HepG2 (cell line): ENCODE measurements around the gene SKP1. TPM values are rescaled to one million over a fixed set of nuclear protein-coding genes. Genes with fewer than 3 reads are reported as not detected.

Experiments
- ATAC-seq: fragments of 200-7000 bp; cut with Tn5 transposase; 3 replicates; pipeline ENCODE4 v1.9.1; 2020; ENCODE audit warnings: mild to moderate bottlenecking, moderate library complexity
- BruUV-seq: library from RNA; stranded (reverse); fragments of 400-500 nt; replicated peaks from 2 replicates; lab custom pipeline; 2021; lab: Mats Ljungman, UMichigan
- CTCF ChIA-PET: fragments of 300-600 bp; formaldehyde crosslinking; extraction: SDS; loops from one replicate; lab custom pipeline; 2021; ENCODE audit warnings: low total read pairs, inconsistent platforms, low intra/inter-chr PET ratio; lab: Yijun Ruan, JAX
- POLR2A ChIA-PET: fragments of 350-600 bp; sonication (Branson Sonifier 250); formaldehyde crosslinking; loops from one replicate; lab custom pipeline; 2020; ENCODE audit warnings: antibody characterized with exemption, inconsistent platforms; lab: Yijun Ruan, JAX
- DNase-seq: peaks from one replicate; pipeline ENCODE4 v3.0.0-alpha.2; 2015; ENCODE audit warnings: low spot score
- FAIRE-seq: peaks from 3 replicates; lab custom pipeline; 2011; peaks lifted over from hg19 to GRCh38; lab: Jason Lieb, UNC
- H2AFZ ChIP-seq: one replicate; pipeline ENCODE4 v1.6.1; 2011; ENCODE audit warnings: low read length, inconsistent platforms
- H3K27ac ChIP-seq: fragments of 300-600 bp; 3 replicates; pipeline ENCODE4 v1.8.0; 2011; ENCODE audit warnings: mixed run types, mild to moderate bottlenecking, mixed read lengths, low read length, inconsistent platforms; ENCODE audit not compliant: insufficient read depth; ENCODE audit errors: extremely low read length
- H3K27me3 ChIP-seq, 2 experiments: fragments of 200-600 bp in 1 of 2; 2 replicates in 1 of 2; 3 replicates in 1 of 2; pipeline versions ENCODE4 v1.6.0 to v1.8.0; 2011; ENCODE audit warnings: low read length in 2 of 2, mild to moderate bottlenecking in 2 of 2, moderate library complexity in 2 of 2, inconsistent platforms in 1 of 2; ENCODE audit not compliant: insufficient read depth in 2 of 2, control insufficient read depth in 1 of 2
- H3K36me3 ChIP-seq, 2 experiments: fragments of 200-600 bp in 1 of 2; replicated peaks in 1 of 2; 2 replicates in 1 of 2; 3 replicates in 1 of 2; pipeline versions ENCODE4 v1.5.1 to v1.8.0; 2011; ENCODE audit warnings: low read length in 2 of 2, inconsistent platforms in 1 of 2; ENCODE audit not compliant: insufficient read depth in 2 of 2, control insufficient read depth in 1 of 2
- H3K4me1 ChIP-seq: 2 replicates; pipeline ENCODE4 v1.5.1; 2012; ENCODE audit warnings: low read length, inconsistent platforms; ENCODE audit not compliant: insufficient read depth
- H3K4me2 ChIP-seq: 2 replicates; pipeline ENCODE4 v1.6.0; 2011; ENCODE audit warnings: low read depth, low read length, inconsistent platforms
- H3K4me3 ChIP-seq, 3 experiments: fragments of 200-600 bp in 1 of 3; sonication (generic), shearing (Covaris generic) in 1 of 3; replicated peaks in 1 of 3; 2 replicates each; pipeline ENCODE4 v1.5.1; 2011 to 2016; ENCODE audit warnings: low read length in 3 of 3, inconsistent platforms in 2 of 3, low read depth in 2 of 3, mild to moderate bottlenecking in 2 of 3, control low read depth in 1 of 3, mixed read lengths in 1 of 3; ENCODE audit not compliant: insufficient read depth in 1 of 3
- H3K79me2 ChIP-seq: one replicate; pipeline ENCODE4 v1.6.1; 2011; ENCODE audit warnings: low read length, inconsistent platforms; ENCODE audit not compliant: insufficient read depth
- H3K9ac ChIP-seq: 2 replicates; pipeline ENCODE4 v1.6.0; 2011; ENCODE audit warnings: mild to moderate bottlenecking, low read depth, low read length, inconsistent platforms; ENCODE audit not compliant: insufficient read depth
- H3K9me3 ChIP-seq: 2 replicates; pipeline ENCODE4 v1.5.1; 2012; ENCODE audit warnings: mild to moderate bottlenecking, low read length
- H4K20me1 ChIP-seq: 2 replicates; pipeline ENCODE4 v1.6.0; 2011; ENCODE audit warnings: inconsistent platforms, mild to moderate bottlenecking, low read length, moderate library complexity; ENCODE audit not compliant: insufficient read depth
- BCL6 ChIP-seq: IDR thresholded peaks from 2 replicates; pipeline ENCODE4 v1.6.1; 2016; ENCODE audit warnings: missing genetic modification reagents, missing compliant biosample characterization
- GABPB1 ChIP-seq: IDR thresholded peaks from 2 replicates; pipeline ENCODE4 v1.6.1; 2016; ENCODE audit warnings: mild to moderate bottlenecking, missing genetic modification reagents, moderate library complexity, missing compliant biosample characterization
- KLF11 ChIP-seq: IDR thresholded peaks from 2 replicates; pipeline ENCODE4 v1.6.1; 2016; ENCODE audit warnings: missing compliant biosample characterization
- NCOA2 ChIP-seq: sonication (generic); formaldehyde crosslinking; IDR thresholded peaks from 2 replicates; pipeline ENCODE4 v1.8.0; 2022; ENCODE audit warnings: inconsistent platforms
- YEATS4 ChIP-seq: sonication (generic); formaldehyde crosslinking; IDR thresholded peaks from 2 replicates; pipeline ENCODE4 v1.4.0; 2020; ENCODE audit warnings: missing genetic modification reagents, borderline replicate concordance
- WGBS: methylation state at CpG from one replicate; pipeline ENCODE4 v1.1.6; 2017; ENCODE audit warnings: low lambda C conversion rate; 5-methylcytosine and 5-hydroxymethylcytosine counted together
- in situ Hi-C: cut with HindIII; loops from 2 replicates; pipeline ENCODE4 v1.10.0; 2017; ENCODE audit warnings: low pct_unique_long_range_greater_than_20kb; ENCODE audit not compliant: extremely low pct_ligation_motif_present
- intact Hi-C: fragments of 100-400 bp; cut with micrococcal nuclease; formaldehyde crosslinking; loops from one replicate; pipeline ENCODE4 v1.10.0; 2022; ENCODE audit not compliant: unreplicated experiment
- polyA plus RNA-seq, 8 experiments: library from polyadenylated mRNA; depleted of rRNA in 3 of 8; stranded (reverse) in 7 of 8; unstranded in 1 of 8; fragments of >200 nt; fragmentation: Illumina TruSeq in 4 of 8; extraction: Trizol in 4 of 8; gene quantifications; 2 replicates each; pipeline versions ENCODE4 v1.2.1 to v1.2.3, GENCODE V29; 2011 to 2016; ENCODE audit warnings: low read depth in 4 of 8, missing spikeins in 1 of 8, mixed read lengths in 1 of 8; ENCODE audit not compliant: insufficient read depth in 1 of 8
- total RNA-seq, 5 experiments: library from RNA; depleted of rRNA; stranded (reverse); fragments of >200 nt; fragmentation: Illumina TruSeq; extraction: Trizol; gene quantifications; 2 replicates each; pipeline ENCODE4 v1.2.3, GENCODE V29; 2016; ENCODE audit warnings: low read depth in 1 of 5
- TF ChIP-seq, protein P1 (sequence below): sonication (generic); formaldehyde crosslinking; IDR thresholded peaks from 2 replicates; pipeline ENCODE4 v1.8.1; 2022; ENCODE audit warnings: mild to moderate bottlenecking, missing genetic modification reagents
- TF ChIP-seq, protein P2 (sequence below): sonication (generic); formaldehyde crosslinking; IDR thresholded peaks from 2 replicates; pipeline ENCODE4 v1.5.1; 2020; ENCODE audit warnings: missing genetic modification reagents, mild to moderate bottlenecking, borderline replicate concordance
- TF ChIP-seq, protein P3 (sequence below): sonication (generic); formaldehyde crosslinking; IDR thresholded peaks from 2 replicates; pipeline ENCODE4 v1.8.0; 2022; ENCODE audit warnings: missing genetic modification reagents, low read depth, mild to moderate bottlenecking, borderline replicate concordance
- TF ChIP-seq, protein P4 (sequence below): sonication (generic); formaldehyde crosslinking; IDR thresholded peaks from 2 replicates; pipeline ENCODE4 v1.5.0; 2020; ENCODE audit warnings: missing genetic modification reagents
- TF ChIP-seq, protein P5 (sequence below): sonication (generic); formaldehyde crosslinking; IDR thresholded peaks from 2 replicates; pipeline ENCODE4 v1.4.0; 2020; ENCODE audit warnings: low read depth, missing genetic modification reagents
- TF ChIP-seq, protein P6 (sequence below): sonication (generic); formaldehyde crosslinking; IDR thresholded peaks from 2 replicates; pipeline ENCODE4 v1.5.1; 2020; ENCODE audit warnings: mild to moderate bottlenecking, missing genetic modification reagents, moderate library complexity

SKP1 gene
- total and polyA plus RNA-seq, 2 of the 13 experiments (the other 11 are each of a cell fraction or from before 2014, with no cell fraction given): 134 to 340 TPM

DNA sequence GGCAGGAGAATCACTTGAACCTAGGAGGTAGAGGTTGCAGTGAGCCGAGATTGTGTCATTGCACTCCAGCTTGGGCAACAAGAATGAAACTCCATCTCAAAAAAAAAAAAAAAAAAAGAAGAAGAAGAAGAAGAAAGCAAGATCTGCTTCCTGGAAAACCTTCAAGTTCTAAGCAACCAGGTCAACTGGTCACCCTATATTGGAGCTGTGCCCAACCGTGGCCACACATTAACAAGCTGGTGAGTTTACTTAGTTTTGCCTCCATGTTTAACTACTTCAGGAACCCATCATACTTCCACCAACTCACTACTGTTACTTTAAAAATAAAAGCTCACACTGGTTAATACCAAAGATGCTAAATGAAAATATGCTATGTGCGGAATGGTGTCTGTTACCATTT lies 12.3 kb upstream of the SKP1 start:
- in situ Hi-C loops (loop anchor here (5.0 to 25.0 kb wide), 2 partner anchors 98 to 398 kb away; no protein-coding TSS in a partner anchor), intact Hi-C loops (loop anchor here (10.0 kb wide), 1 partner anchor 196 kb away; no protein-coding TSS in a partner anchor)
- FAIRE-seq (no peak), ATAC-seq (no peak), DNase-seq (no peak)
- Histone ChIP-seq H3K9me3 (no peaks in the 10 kb centered on the region), H3K79me2 (no peaks in the 10 kb centered on the region), H3K36me3 (no peaks in the 10 kb centered on the region), H3K27ac (no peak overlapping the region), H3K4me1 (peaks cover 4% of the 10 kb centered on the region), H4K20me1 (no peaks in the 10 kb centered on the region), H3K9ac (no peak overlapping the region), H2AFZ (no peak overlapping the region), H3K4me2 (no peak overlapping the region), H3K4me3 (no peak overlapping the region), H3K27me3 (no peaks in the 10 kb centered on the region)
- ChIA-PET POLR2A (interaction anchor here (1.1 to 1.7 kb wide), 2 partner anchors 13 to 37 kb away, joined by 3 to 6 read pairs; partner anchors contain the start of gene PPP2CA), CTCF (no interaction called here)
- 67% methylated on average over 3 of the region's 3 CpGs for WGBS
- no TSS peak for BruUV-seq
- no peak for TF ChIP-seq YEATS4 (CRISPR knock-in tag)
- TF ChIP-seq, protein P1, sequence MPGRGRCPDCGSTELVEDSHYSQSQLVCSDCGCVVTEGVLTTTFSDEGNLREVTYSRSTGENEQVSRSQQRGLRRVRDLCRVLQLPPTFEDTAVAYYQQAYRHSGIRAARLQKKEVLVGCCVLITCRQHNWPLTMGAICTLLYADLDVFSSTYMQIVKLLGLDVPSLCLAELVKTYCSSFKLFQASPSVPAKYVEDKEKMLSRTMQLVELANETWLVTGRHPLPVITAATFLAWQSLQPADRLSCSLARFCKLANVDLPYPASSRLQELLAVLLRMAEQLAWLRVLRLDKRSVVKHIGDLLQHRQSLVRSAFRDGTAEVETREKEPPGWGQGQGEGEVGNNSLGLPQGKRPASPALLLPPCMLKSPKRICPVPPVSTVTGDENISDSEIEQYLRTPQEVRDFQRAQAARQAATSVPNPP (CRISPR knock-in tag): no peak
- no peak for TF ChIP-seq KLF11 (CRISPR knock-in tag)
- TF ChIP-seq, protein P2, sequence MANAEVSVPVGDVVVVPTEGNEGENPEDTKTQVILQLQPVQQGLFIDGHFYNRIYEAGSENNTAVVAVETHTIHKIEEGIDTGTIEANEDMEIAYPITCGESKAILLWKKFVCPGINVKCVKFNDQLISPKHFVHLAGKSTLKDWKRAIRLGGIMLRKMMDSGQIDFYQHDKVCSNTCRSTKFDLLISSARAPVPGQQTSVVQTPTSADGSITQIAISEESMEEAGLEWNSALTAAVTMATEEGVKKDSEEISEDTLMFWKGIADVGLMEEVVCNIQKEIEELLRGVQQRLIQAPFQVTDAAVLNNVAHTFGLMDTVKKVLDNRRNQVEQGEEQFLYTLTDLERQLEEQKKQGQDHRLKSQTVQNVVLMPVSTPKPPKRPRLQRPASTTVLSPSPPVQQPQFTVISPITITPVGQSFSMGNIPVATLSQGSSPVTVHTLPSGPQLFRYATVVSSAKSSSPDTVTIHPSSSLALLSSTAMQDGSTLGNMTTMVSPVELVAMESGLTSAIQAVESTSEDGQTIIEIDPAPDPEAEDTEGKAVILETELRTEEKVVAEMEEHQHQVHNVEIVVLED (CRISPR knock-in tag): no peak
- no peak for TF ChIP-seq BCL6 (CRISPR knock-in tag)
- TF ChIP-seq, protein P3, sequence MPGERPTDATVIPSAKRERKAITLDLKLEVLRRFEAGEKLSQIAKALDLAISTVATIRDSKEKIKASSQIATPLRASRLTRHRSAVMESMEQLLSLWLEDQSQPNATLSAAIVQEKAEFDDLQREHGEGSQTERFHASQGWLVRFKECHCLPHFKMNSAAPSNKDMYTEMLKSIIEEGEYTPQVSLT (CRISPR knock-in tag): no peak
- TF ChIP-seq, protein P4, sequence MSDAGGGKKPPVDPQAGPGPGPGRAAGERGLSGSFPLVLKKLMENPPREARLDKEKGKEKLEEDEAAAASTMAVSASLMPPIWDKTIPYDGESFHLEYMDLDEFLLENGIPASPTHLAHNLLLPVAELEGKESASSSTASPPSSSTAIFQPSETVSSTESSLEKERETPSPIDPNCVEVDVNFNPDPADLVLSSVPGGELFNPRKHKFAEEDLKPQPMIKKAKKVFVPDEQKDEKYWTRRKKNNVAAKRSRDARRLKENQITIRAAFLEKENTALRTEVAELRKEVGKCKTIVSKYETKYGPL (CRISPR knock-in tag): no peak
- TF ChIP-seq, protein P5, sequence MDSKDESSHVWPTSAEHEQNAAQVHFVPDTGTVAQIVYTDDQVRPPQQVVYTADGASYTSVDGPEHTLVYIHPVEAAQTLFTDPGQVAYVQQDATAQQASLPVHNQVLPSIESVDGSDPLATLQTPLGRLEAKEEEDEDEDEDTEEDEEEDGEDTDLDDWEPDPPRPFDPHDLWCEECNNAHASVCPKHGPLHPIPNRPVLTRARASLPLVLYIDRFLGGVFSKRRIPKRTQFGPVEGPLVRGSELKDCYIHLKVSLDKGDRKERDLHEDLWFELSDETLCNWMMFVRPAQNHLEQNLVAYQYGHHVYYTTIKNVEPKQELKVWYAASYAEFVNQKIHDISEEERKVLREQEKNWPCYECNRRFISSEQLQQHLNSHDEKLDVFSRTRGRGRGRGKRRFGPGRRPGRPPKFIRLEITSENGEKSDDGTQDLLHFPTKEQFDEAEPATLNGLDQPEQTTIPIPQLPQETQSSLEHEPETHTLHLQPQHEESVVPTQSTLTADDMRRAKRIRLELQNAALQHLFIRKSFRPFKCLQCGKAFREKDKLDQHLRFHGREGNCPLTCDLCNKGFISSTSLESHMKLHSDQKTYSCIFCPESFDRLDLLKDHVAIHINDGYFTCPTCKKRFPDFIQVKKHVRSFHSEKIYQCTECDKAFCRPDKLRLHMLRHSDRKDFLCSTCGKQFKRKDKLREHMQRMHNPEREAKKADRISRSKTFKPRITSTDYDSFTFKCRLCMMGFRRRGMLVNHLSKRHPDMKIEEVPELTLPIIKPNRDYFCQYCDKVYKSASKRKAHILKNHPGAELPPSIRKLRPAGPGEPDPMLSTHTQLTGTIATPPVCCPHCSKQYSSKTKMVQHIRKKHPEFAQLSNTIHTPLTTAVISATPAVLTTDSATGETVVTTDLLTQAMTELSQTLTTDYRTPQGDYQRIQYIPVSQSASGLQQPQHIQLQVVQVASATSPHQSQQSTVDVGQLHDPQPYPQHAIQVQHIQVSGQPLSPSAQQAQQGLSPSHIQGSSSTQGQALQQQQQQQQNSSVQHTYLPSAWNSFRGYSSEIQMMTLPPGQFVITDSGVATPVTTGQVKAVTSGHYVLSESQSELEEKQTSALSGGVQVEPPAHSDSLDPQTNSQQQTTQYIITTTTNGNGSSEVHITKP: no peak
- TF ChIP-seq GABPB1 (CRISPR knock-in tag): no peak
- TF ChIP-seq NCOA2 (CRISPR knock-in tag): no peak
- TF ChIP-seq, protein P6, sequence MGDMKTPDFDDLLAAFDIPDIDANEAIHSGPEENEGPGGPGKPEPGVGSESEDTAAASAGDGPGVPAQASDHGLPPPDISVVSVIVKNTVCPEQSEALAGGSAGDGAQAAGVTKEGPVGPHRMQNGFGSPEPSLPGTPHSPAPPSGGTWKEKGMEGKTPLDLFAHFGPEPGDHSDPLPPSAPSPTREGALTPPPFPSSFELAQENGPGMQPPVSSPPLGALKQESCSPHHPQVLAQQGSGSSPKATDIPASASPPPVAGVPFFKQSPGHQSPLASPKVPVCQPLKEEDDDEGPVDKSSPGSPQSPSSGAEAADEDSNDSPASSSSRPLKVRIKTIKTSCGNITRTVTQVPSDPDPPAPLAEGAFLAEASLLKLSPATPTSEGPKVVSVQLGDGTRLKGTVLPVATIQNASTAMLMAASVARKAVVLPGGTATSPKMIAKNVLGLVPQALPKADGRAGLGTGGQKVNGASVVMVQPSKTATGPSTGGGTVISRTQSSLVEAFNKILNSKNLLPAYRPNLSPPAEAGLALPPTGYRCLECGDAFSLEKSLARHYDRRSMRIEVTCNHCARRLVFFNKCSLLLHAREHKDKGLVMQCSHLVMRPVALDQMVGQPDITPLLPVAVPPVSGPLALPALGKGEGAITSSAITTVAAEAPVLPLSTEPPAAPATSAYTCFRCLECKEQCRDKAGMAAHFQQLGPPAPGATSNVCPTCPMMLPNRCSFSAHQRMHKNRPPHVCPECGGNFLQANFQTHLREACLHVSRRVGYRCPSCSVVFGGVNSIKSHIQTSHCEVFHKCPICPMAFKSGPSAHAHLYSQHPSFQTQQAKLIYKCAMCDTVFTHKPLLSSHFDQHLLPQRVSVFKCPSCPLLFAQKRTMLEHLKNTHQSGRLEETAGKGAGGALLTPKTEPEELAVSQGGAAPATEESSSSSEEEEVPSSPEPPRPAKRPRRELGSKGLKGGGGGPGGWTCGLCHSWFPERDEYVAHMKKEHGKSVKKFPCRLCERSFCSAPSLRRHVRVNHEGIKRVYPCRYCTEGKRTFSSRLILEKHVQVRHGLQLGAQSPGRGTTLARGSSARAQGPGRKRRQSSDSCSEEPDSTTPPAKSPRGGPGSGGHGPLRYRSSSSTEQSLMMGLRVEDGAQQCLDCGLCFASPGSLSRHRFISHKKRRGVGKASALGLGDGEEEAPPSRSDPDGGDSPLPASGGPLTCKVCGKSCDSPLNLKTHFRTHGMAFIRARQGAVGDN (CRISPR knock-in tag): no peak
